ENCODE data around the gene ARHGAP4.

- TF ChIP-seq, protein P1, sequence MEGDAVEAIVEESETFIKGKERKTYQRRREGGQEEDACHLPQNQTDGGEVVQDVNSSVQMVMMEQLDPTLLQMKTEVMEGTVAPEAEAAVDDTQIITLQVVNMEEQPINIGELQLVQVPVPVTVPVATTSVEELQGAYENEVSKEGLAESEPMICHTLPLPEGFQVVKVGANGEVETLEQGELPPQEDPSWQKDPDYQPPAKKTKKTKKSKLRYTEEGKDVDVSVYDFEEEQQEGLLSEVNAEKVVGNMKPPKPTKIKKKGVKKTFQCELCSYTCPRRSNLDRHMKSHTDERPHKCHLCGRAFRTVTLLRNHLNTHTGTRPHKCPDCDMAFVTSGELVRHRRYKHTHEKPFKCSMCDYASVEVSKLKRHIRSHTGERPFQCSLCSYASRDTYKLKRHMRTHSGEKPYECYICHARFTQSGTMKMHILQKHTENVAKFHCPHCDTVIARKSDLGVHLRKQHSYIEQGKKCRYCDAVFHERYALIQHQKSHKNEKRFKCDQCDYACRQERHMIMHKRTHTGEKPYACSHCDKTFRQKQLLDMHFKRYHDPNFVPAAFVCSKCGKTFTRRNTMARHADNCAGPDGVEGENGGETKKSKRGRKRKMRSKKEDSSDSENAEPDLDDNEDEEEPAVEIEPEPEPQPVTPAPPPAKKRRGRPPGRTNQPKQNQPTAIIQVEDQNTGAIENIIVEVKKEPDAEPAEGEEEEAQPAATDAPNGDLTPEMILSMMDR (conservative IDR thresholded peaks at IDR 0.05; ENCODE audit: low read depth, low read length) = no peak
- no peak for TF ChIP-seq POLR2A (IDR thresholded peaks at IDR 0.05; ENCODE audit: low read depth, low read length)
- no peak for TF ChIP-seq SMC3 (IDR thresholded peaks at IDR 0.05; ENCODE audit: low read depth, low read length)
These were observed 21.8 kb downstream of the ARHGAP4 start, which contains the start of gene AVPR2 for GRCh38 chrX:153903991-153904957.

Measured in IMR-90 (cell line).